NOMO-1 (cell line): ENCODE measurements around the gene AP3D1.
"Not testable (repeated sequence)": the region's sequence is repeated elsewhere in the genome, so short reads cannot be mapped to it uniquely, and the experiment has no call there.

Source experiments
- DNase-seq, 2 experiments: peaks; one replicate each; lab custom pipeline; 2025; ENCODE audit not compliant: unreplicated experiment in 2 of 2; lab: John Stamatoyannopoulos, UW

Gene AP3D1

DNA sequence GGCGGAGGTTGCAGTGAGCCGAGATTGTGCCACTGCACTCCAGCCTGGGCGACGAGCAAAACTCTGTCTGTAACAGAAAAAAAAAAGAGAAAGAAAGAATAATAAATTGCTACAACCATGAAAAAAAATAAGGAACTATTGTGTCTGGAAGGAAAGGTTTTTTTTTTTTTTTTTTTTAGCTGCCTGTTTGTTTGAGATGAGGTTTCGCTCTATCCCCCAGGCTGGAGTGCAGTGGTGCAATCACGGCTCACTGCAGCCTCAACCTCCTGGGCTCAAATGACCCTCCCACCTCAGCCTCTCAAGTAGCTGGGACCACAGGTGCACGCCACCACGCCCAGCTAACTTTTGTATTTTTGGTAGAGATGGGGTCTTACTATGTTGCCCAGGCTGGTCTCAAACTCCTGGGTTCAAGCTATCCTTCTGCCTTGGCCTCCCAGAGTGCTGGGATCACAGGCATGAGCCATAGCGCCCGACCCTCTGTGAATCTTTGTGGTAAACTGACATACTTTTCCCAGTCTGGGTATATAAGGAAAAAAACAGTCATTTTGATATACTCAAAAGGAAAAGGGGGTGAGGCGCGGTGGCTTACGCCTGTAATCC is 59.3 kb downstream of the AP3D1 start:
- DNase-seq = not testable (repeated sequence)

DNA sequence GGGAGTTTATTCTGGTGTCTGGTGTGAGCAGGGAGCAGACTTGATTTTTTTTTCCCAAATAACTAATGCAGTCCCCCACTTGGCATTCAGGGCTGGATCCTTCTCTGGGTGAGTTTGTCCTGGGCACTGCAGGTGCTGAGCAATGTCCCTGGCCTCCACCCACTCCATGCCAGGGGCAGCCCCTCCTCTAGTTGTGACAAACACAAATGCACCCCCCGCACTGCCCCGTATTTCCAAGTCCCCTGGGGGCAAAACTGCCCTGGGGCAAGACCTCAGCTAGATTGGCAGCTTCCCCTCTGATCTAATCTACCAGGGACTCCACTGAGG is 61.7 kb downstream of the AP3D1 start:
- no peak for DNase-seq

DNA sequence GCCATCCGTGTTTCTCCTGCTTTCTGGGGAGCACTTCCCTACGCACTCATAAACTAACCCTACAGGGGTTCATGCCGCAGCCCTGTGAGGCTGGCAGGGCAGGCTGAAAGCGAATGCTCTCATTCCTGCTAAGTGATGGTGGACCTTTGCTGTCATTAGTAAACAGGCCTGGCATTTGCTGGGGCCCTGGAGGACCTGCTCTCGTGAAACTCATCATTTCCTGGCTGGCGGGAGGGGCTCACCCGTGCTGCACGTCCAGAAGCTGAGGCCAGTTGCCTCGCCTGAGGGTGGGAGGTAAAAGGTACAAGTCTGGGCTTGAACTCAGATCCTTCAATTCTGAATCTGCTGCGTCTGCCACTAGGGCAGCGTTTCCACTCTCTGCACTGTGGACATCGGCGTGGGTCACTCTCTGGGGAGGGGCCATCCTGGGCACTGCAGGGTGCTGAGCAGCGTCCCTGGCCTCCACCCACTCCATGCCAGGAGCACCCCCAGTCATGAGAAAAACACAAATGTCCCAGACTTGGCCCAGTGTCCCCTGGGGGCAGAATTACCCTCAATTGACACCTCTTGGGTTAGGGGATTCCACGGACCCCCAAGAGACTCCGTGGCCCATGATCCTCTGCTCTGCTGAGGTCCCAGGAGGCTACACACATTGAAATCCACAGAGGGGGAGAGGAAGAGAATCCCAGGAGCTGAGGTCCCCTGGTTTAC is 62.2 kb downstream of the AP3D1 start:
- DNase-seq = no peak

DNA sequence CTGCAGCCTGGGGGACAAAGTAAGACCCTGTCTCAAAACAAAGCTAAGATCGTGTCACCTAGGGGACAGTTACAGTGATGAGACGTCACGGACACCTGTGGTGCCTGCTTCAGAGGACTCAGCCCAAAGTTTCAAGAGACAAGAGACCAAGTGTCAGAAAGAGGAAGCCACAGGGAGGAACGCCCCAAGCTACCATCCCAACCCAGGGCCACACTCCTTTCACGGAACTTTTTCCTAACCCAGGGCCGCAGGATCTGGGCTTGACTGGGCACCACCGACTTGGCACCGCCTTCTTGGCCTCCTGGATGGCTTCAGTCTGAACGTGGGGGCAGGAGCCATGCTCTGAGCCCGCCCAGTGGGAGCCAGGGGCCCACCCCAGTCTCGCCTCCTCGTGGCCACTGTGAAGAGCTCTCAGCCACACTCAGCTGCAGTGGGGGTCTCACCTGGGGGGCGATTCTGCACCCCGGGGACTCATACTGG is 63.7 kb downstream of the AP3D1 start:
- peak; percentile 66 to 76 for DNase-seq

DNA sequence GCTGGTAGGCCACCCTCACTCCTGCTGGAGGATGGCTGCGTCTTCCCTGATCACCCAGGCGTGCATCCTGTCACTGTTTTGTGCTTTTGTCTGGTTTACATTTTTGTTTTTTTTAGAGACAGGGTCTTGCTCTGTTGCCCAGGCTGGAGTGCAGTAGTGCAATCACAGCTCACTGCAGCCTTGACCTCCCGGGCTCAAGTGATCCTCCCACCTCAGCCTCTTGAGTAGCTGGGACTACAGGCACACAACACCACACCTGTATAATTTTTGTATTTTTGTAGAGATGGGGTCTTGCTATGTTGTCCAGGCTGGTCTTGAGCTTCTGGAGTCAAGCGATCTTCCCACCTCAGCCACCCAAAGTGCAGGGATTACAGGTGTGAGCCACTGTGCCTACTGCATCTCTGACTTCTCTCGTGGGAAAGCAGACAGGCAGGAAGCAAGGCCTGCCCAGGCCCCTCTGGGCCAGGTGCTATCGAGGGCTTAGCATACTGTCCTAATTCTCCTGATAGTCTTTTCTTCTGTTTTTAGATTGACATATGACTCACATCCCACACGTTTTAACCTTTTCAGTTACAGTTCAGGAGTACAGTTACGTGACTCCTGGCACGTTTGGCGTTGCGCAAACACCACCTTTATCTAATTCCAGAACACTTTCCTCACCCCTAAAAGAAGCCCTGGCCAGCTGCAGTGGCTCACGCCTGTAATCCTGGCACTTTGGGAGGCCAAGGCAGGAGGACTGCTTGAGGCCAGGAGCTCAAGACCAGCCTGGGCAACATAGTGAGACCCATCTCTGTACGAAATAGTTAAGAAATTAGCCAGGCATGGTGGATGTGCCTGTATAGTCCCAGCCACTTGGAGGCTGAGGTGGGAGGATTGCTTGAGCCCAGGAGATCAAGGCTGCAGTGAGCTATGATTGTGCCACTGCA is 64.4 kb downstream of the AP3D1 start:
- DNase-seq = peak in 1 of 2 experiments; percentile 35

GRCh38 chr19:2084993-2085720 is 66.2 kb downstream of the AP3D1 start:
- peak; percentile 96 to 98 for DNase-seq

DNA sequence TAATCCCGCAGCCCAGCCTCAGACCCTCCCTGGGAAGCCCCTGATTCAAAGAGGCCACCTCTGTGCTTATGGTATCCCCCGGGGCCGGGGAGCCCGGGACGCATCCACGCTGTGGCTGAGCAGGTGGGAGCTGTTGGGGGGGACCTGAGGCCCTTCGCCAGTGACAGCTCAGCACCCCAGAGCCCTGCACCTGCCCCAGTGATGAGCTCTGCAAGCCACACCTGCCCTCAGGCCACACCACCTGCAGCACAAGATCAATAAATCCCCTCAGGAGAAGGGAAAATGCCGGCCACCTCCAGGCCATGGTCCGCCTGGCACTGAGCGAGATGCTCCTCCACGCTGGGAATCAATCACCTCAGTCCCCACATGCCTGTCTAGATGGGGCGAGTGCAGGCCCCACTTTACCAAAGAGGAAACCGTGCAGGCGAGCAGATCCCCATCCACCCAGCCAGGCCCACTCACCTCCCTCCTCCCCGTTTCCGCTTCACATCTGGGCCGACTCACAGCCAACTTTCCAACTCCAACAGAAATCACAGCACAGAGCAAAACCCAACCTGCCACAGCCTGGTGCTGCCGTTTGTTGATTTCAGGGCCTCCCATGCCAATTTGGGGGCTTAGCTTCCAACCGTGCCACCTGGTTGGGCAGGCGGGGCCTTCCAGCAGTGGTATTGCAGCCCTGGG is 68.1 kb downstream of the AP3D1 start:
- peak; percentile 44 to 58 for DNase-seq

GRCh38 chr19:2081873-2082810 is 69.2 kb downstream of the AP3D1 start:
- DNase-seq = peak; percentile 80 to 82

DNA sequence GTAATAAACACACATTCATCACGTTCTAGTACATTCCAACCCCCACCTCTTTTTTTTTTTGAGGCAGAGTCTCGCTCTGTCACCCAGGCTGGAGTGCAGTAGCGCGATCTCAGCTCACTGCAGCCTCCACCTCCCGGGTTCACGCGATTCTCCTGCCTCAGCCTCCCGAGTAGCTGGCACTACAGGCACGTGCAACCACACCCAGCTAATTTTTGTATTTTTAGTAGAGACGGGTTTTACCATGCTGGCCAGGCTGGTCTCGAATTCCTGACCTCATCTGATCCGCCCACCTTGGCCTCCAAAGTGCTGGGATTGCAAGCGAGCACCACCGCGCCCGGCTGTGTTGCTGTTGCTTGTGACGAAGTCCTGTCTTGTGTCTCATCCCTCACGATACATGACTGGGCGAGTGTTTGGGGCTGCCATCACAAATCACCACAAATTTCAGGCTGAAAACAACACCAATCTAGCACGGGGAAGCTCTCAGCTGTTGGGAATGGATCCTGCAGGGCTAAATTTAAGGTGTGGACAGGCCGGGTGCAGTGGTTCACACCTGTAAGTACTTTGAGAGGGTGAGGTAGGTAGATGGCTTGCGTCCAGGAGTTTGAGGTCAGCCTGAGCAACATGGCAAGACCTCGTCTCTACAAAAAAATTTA is 70.9 kb downstream of the AP3D1 start:
- DNase-seq = no peak

DNA sequence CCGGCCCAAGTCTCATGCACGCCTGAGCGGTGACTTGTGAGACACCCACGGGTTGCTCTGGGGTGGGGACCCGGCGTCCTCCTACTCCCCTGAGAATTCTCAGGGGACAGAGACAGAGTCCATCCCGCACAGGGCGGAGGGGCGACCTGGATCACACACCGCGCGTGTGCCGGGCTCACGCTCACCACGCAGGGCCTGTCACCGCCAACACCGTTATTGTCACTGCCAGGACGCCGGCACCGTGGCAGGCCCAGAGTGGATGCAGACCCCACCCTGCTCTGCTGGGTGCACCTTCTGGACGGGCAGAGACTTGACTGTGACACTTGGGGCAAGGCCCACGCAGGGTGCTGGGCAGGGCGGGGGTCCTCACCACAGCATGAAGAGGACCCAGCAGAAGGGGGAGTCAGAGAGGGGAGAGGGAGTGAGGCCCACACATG is 71.5 kb downstream of the AP3D1 start:
- no peak for DNase-seq

GRCh38 chr19:2079076-2079864 is 72.1 kb downstream of the AP3D1 start:
- no peak for DNase-seq

DNA sequence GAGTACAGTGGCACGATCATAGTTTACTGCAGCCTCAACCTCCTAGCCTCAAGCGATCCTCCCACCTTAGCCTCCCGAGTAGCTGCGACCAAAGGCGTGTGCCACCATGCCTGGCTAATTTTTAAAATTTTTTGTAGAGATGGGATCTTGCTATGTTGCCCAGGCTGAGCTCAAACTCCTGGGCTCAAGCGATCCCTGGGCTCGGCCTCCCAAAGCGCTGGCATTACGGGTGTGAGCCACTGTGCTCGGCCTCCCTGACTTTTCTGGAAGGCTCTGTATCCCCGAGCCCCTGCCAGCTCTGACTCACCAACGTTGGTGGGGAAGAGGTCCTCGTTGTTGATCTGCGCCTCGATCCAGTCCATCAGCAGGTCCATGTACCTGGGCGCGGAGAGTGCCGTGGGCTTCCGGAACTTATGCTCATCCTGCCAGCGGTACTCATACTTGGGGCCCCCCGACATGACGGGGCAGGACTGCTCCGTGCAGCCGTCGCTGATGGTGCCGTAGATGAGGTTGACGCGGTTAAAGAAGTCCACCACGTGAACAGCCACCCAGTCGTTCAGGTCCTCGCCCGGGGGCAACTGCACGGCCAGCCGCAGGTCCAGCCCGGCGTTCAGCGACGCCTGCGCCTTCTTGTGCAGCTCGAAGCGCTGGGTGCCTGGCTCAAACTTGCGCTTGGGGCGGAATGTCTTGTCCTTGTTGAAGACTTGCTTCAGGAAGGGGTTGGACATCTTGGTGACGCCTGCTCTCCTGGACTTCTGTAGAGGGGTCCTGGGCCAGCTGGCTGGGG is 73.3 kb downstream of the AP3D1 start:
- DNase-seq = no peak

DNA sequence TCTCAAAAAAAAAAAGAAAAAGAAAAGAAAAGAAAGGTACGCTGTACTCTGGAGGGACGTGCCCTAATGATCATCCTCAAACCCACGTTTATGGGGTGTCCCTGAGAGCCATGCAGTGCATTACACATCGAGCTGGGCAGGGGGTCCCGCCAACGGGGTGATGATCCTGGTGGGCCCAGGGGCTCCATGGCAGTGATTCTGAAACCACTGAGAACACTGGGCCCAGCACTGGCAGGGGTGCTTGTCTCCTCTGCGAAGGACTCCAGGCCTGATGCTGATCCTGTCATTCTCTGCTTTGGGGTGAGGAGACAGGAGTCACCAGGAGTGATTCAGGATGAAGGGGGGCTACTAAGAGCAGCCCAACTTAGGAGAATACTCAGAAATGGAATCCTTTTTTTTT is 74.0 kb downstream of the AP3D1 start:
- DNase-seq = no peak

- no peak for DNase-seq
Observed at GRCh38 chr19:2076526-2076944, 74.8 kb downstream of the AP3D1 start.

GRCh38 chr19:2072757-2073551 is 78.4 kb downstream of the AP3D1 start:
- DNase-seq = no peak

- DNase-seq = no peak
Observed at GRCh38 chr19:2070986-2071673, 80.2 kb downstream of the AP3D1 start.
